Measurements from ENCODE around the gene FYB1.

- TF ChIP-seq CTCF (IDR thresholded peaks at IDR 0.05; ENCODE audit: control extremely low read depth in 1 of 3, insufficient read depth in 1 of 3, low read depth in 1 of 3, low read length in 3 of 3) (no peak), ATF2 (IDR thresholded peaks at IDR 0.05; ENCODE audit: low read length) (no peak), YY1 (IDR thresholded peaks at IDR 0.05; ENCODE audit: low read depth, low read length) (no peak), MAX (IDR thresholded peaks at IDR 0.05) (no peak), POLR2A (IDR thresholded peaks at IDR 0.05; ENCODE audit: control extremely low read depth in 1 of 2, low read depth in 2 of 2, low read length in 2 of 2) (no peak), TAF7 (optimal IDR thresholded peaks at IDR 0.05; ENCODE audit: borderline replicate concordance, low read depth, low read length) (no peak), RXRA (IDR thresholded peaks at IDR 0.05; ENCODE audit: insufficient read depth, low read depth, low read length) (no peak), CHD2 (IDR thresholded peaks at IDR 0.05; ENCODE audit: low read length) (no peak), POLR2AphosphoS5 (IDR thresholded peaks at IDR 0.05; ENCODE audit: low read depth, low read length) (no peak), EGR1 (IDR thresholded peaks at IDR 0.05; ENCODE audit: borderline replicate concordance, low read depth, low read length) (no peak), BRCA1 (IDR thresholded peaks at IDR 0.05; ENCODE audit: low read depth, low read length) (no peak), RFX5 (IDR thresholded peaks at IDR 0.05; ENCODE audit: borderline replicate concordance, low read depth, low read length) (no peak), EP300 (IDR thresholded peaks at IDR 0.05; ENCODE audit: borderline replicate concordance in 1 of 2, low read depth in 2 of 2, low read length in 2 of 2) (no peak)
These were observed 82.0 kb downstream of the FYB1 start for GRCh38 chr5:39137391-39137790.

Data from H1 (cell line).